Liver (tissue), 3 donors: ENCODE results near the gene SORL1.

ENCODE experiments used
- GABPA ChIP-seq, 2 donors: IDR thresholded peaks in 1 of 2; conservative IDR thresholded peaks in 1 of 2; 2 replicates each; pipeline ENCODE4 v1.6.1; 2016; ENCODE audit warnings: antibody characterized with exemption in 2 of 2, mild to moderate bottlenecking in 1 of 2, moderate library complexity in 1 of 2
- JUND ChIP-seq, 2 donors: IDR thresholded peaks; 2 replicates each; pipeline ENCODE4 v1.6.1; 2016; ENCODE audit warnings: antibody characterized with exemption in 2 of 2
- NR2F2 ChIP-seq: IDR thresholded peaks from 2 replicates; pipeline ENCODE4 v1.6.1; 2016; ENCODE audit warnings: antibody characterized with exemption
- RAD21 ChIP-seq, 2 donors: IDR thresholded peaks; 2 replicates each; pipeline ENCODE4 v1.6.1; 2016; ENCODE audit warnings: antibody characterized with exemption in 2 of 2, mild to moderate bottlenecking in 2 of 2
- SP1 ChIP-seq: IDR thresholded peaks from 2 replicates; pipeline ENCODE4 v1.6.1; 2018; ENCODE audit warnings: antibody characterized with exemption, mild to moderate bottlenecking
- TAF1 ChIP-seq: conservative IDR thresholded peaks from 2 replicates; pipeline ENCODE4 v1.6.1; 2016; ENCODE audit warnings: antibody characterized with exemption, mild to moderate bottlenecking
- YY1 ChIP-seq: IDR thresholded peaks from 2 replicates; pipeline ENCODE4 v1.6.1; 2016; ENCODE audit warnings: antibody characterized with exemption, mild to moderate bottlenecking
- TF ChIP-seq, protein P1 (sequence below): fragments of 150-350 bp; IDR thresholded peaks from 2 replicates; pipeline ENCODE4 v1.5.1; 2017; ENCODE audit warnings: improper control_type of control experiment, low read depth, low read length; ENCODE audit not compliant: missing input control
- TF ChIP-seq, protein P2 (sequence below): IDR thresholded peaks from 2 replicates; pipeline ENCODE4 v1.6.1; 2016; ENCODE audit warnings: antibody characterized with exemption, mild to moderate bottlenecking
- TF ChIP-seq, protein P3 (sequence below): IDR thresholded peaks from 2 replicates; pipeline ENCODE4 v1.6.1; 2016; ENCODE audit warnings: antibody characterized with exemption
- donor health status: healthy.
- donor health status: healthy.

DNA sequence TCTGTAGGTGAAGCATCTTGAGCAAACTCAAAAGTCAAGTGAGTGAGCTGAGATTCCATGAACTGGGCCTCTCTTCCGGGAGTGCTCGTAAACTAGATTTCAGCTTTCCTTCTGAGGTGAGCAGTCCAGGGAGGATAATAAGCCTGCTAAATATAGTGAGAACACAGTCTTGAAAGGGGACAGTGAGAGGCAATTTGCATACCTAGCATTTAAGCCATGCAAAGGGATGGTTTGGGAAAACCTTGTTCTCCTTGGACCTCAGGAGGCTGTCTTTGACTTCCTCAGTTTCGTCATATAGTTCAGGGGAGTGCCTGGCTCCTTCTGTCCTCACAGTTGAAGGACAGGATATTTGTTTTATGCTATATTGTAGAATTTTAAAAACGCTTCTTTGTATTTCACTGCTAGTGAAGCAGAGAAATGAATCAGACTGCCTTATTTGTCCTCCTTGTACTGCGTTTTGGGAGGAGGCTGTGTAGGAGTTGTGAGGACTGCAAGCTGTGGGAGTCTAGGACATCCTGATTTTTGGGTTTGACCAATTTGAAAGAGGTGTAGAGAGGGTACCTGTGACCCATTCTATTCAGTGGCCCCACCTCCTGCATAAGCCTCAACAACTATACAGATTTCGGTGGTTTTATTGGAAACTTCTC lies 11.7 kb downstream of the SORL1 start:
- TF ChIP-seq TAF1 = no peak
- no peak for TF ChIP-seq RAD21 (IDR thresholded peaks at IDR 0.05)
- TF ChIP-seq, protein P1, sequence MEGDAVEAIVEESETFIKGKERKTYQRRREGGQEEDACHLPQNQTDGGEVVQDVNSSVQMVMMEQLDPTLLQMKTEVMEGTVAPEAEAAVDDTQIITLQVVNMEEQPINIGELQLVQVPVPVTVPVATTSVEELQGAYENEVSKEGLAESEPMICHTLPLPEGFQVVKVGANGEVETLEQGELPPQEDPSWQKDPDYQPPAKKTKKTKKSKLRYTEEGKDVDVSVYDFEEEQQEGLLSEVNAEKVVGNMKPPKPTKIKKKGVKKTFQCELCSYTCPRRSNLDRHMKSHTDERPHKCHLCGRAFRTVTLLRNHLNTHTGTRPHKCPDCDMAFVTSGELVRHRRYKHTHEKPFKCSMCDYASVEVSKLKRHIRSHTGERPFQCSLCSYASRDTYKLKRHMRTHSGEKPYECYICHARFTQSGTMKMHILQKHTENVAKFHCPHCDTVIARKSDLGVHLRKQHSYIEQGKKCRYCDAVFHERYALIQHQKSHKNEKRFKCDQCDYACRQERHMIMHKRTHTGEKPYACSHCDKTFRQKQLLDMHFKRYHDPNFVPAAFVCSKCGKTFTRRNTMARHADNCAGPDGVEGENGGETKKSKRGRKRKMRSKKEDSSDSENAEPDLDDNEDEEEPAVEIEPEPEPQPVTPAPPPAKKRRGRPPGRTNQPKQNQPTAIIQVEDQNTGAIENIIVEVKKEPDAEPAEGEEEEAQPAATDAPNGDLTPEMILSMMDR = no peak
- TF ChIP-seq, protein P2, sequence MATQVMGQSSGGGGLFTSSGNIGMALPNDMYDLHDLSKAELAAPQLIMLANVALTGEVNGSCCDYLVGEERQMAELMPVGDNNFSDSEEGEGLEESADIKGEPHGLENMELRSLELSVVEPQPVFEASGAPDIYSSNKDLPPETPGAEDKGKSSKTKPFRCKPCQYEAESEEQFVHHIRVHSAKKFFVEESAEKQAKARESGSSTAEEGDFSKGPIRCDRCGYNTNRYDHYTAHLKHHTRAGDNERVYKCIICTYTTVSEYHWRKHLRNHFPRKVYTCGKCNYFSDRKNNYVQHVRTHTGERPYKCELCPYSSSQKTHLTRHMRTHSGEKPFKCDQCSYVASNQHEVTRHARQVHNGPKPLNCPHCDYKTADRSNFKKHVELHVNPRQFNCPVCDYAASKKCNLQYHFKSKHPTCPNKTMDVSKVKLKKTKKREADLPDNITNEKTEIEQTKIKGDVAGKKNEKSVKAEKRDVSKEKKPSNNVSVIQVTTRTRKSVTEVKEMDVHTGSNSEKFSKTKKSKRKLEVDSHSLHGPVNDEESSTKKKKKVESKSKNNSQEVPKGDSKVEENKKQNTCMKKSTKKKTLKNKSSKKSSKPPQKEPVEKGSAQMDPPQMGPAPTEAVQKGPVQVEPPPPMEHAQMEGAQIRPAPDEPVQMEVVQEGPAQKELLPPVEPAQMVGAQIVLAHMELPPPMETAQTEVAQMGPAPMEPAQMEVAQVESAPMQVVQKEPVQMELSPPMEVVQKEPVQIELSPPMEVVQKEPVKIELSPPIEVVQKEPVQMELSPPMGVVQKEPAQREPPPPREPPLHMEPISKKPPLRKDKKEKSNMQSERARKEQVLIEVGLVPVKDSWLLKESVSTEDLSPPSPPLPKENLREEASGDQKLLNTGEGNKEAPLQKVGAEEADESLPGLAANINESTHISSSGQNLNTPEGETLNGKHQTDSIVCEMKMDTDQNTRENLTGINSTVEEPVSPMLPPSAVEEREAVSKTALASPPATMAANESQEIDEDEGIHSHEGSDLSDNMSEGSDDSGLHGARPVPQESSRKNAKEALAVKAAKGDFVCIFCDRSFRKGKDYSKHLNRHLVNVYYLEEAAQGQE = no peak
- TF ChIP-seq GABPA (IDR thresholded peaks at IDR 0.05 in 1 of 2, conservative IDR thresholded peaks at IDR 0.05 in 1 of 2) = no peak
- no peak for TF ChIP-seq YY1
- TF ChIP-seq NR2F2 = no peak
- TF ChIP-seq, protein P3, sequence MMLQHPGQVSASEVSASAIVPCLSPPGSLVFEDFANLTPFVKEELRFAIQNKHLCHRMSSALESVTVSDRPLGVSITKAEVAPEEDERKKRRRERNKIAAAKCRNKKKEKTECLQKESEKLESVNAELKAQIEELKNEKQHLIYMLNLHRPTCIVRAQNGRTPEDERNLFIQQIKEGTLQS = no peak
- no peak for TF ChIP-seq SP1
- no peak for TF ChIP-seq JUND (IDR thresholded peaks at IDR 0.05)
